KBM-7 (cell line): ENCODE results near the gene ABCA7.

Source experiments
- DNase-seq: peaks from one replicate; pipeline ENCODE4 v3.0.0-alpha.2; 2015
- in situ Hi-C: fragments of 300-500 bp; cut with MboI; formaldehyde crosslinking; loops from 2 replicates; pipeline ENCODE4 v1.14.3; 2020; ENCODE audit warnings: low sequenced_read_pairs, low pct_unique_long_range_greater_than_20kb, mixed read lengths

Gene ABCA7

DNA sequence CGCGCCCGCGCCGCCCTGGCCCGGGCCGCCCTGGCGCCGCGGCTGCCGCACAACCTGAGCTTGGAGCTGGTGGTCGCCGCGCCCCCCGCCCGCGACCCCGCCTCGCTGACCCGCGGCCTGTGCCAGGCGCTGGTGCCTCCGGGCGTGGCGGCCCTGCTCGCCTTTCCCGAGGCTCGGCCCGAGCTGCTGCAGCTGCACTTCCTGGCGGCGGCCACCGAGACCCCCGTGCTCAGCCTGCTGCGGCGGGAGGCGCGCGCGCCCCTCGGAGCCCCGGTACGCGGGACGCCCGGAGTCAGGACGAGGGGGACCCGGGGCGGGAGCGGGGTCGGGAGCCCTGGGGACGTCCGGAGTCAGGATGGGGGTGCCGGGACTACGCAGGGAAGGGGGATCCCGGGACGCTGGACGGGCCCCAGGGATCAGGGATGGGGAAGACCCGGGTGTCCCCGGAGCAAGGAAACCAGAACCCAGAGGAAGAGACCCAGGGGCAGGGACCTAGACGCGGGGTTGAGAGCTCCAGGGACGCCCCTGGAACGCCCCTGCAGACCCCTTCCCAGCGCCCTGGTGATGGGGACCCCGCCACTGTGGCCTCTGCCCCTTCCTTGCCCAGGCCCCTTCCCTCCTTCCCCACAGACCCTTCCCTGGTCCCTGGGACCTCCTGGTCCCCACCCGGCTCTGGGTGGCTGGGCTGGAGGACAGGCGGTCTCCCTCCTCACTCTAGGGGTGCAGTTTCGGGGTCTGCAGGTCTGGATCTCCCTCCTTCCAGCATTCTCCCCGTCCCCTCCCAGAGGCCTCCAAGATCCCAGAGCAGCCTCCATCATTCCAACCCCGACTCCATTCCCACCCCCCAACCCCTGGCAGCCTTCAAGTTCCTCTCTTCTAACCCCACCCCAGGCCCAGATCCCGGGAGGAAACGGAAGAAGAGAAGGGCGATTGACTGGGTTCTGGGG lies 39.0 kb upstream of the ABCA7 start:
- in situ Hi-C loops = no loop called here
- no peak for DNase-seq

DNA sequence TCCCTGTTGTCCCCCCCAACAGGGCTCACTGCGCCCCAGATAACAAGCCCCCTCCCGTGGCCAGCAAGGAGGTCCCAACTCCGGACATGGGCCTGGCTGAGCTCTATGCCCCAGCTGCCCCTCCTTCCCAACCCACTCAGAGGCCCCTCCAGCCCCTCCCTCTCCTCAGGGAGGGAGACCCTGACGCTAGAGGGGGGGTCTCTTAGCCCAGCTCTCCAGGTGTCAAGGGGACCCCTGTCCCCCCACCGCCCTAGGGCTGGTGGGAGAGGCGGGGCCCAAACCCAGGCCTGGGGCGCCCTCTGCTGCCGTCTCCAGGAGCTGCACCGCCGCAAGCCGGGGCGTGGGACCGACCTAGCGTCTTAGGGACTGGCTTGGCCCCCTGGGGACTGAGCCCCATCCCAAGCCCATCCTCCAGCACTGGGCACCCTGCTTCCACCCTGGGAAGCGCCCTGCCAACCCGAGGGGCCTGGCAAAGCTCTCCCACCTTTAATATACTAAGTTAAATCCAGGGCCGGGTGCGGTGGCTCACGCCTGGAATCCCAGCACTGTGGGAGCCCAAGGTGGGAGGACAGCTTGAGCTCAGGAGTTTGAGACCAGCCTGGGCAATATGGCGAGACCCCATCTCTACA lies 38.3 kb upstream of the ABCA7 start:
- DNase-seq = peak; percentile 62
- in situ Hi-C loops = no loop called here

DNA sequence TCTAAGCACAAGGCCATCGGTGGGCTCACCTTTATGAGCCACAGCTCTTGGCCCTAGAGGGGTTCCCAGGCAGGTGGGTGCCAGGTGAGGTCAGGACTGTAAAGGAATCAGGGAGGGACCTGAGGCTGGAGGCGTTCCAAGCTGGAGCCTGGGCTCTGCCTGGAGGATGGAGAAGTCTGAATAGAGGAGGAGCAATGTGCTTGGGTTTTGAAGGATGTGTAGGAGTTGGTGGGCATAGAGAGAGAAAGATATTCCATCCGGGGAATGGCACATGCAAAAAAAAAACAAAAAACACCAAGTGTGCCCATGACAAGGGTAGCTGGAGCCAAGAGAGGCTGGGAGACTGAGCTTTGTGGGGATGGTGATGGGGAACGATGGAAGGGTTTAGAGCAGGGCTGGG lies 37.3 kb upstream of the ABCA7 start:
- no peak for DNase-seq
- in situ Hi-C loops = no loop called here

DNA sequence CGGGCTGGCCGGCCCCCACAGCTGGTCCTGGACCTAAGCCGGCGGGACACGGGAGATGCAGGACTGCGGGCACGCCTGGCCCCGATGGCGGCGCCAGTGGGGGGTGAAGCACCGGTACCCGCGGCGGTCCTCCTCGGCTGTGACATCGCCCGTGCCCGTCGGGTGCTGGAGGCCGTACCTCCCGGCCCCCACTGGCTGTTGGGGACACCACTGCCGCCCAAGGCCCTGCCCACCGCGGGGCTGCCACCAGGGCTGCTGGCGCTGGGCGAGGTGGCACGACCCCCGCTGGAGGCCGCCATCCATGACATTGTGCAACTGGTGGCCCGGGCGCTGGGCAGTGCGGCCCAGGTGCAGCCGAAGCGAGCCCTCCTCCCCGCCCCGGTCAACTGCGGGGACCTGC lies 36.6 kb upstream of the ABCA7 start:
- no peak for DNase-seq
- in situ Hi-C loops = no loop called here

DNA sequence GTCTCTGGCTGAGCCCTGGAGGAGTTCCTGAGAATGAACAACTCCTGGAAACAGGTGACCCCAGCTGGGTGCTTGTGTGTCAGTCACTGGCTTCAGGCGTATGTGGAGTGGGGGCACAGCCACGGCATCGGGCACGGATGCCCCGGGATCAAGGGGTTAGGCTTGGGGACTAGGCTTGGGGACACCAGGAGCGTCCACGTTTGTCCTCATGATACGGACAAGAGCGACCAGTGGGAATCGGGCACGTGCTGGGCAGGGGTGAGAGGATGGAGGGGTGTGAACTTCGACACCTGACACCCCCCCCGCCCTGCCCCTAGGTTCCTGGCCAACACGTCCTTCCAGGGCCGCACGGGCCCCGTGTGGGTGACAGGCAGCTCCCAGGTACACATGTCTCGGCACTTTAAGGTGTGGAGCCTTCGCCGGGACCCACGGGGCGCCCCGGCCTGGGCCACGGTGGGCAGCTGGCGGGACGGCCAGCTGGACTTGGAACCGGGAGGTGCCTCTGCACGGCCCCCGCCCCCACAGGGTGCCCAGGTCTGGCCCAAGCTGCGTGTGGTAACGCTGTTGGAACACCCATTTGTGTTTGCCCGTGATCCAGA lies 35.6 kb upstream of the ABCA7 start:
- in situ Hi-C loops = no loop called here
- DNase-seq = no peak

DNA sequence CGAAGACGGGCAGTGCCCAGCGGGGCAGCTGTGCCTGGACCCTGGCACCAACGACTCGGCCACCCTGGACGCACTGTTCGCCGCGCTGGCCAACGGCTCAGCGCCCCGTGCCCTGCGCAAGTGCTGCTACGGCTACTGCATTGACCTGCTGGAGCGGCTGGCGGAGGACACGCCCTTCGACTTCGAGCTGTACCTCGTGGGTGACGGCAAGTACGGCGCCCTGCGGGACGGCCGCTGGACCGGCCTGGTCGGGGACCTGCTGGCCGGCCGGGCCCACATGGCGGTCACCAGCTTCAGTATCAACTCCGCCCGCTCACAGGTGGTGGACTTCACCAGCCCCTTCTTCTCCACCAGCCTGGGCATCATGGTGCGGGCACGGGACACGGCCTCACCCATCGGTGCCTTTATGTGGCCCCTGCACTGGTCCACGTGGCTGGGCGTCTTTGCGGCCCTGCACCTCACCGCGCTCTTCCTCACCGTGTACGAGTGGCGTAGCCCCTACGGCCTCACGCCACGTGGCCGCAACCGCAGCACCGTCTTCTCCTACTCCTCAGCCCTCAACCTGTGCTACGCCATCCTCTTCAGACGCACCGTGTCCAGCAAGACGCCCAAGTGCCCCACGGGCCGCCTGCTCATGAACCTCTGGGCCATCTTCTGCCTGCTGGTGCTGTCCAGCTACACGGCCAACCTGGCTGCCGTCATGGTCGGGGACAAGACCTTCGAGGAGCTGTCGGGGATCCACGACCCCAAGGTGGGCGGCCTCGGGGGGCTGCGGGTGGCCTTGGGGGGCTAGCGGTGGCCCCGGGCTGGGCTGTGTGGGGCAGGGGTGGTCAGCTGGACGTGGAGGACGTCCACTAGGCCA lies 34.9 kb upstream of the ABCA7 start:
- in situ Hi-C loops = no loop called here

DNA sequence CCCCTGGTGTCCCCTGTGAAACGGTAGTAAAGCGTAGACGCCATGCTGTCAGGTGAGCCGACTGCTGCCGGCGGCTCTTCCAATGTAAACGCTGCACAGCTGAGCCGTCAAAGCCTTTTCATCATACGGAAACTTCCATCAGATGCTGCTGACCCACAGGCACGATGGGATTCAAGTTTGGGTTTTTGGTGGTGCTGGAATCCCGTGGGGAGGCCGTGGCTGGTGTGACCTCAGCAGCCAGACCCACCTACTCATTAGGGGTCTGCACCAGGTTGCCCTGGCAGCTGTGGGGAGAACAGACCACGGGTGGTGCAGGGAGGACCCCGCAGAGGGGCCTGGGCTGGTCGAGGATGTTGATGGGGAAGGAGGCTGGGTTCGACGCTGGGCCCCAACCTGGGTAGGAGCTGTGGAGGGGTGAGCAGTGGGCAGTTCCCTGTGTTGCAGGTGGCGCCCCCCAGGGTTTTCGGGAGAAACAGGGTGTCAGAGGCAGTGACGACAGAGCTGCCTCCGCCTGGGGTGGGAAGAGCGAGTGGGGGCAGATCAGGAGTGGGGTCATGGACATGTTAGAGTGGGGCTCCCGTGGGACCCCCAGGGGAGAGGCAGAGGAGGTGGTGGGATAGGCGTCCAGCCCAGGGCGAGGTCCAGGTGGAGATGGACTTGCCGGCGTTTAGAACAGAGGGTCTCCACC lies 33.1 kb upstream of the ABCA7 start:
- in situ Hi-C loops = no loop called here

More for the DNA sequence above, 34.9 kb upstream of the ABCA7 start:
- DNase-seq = no peak

DNA sequence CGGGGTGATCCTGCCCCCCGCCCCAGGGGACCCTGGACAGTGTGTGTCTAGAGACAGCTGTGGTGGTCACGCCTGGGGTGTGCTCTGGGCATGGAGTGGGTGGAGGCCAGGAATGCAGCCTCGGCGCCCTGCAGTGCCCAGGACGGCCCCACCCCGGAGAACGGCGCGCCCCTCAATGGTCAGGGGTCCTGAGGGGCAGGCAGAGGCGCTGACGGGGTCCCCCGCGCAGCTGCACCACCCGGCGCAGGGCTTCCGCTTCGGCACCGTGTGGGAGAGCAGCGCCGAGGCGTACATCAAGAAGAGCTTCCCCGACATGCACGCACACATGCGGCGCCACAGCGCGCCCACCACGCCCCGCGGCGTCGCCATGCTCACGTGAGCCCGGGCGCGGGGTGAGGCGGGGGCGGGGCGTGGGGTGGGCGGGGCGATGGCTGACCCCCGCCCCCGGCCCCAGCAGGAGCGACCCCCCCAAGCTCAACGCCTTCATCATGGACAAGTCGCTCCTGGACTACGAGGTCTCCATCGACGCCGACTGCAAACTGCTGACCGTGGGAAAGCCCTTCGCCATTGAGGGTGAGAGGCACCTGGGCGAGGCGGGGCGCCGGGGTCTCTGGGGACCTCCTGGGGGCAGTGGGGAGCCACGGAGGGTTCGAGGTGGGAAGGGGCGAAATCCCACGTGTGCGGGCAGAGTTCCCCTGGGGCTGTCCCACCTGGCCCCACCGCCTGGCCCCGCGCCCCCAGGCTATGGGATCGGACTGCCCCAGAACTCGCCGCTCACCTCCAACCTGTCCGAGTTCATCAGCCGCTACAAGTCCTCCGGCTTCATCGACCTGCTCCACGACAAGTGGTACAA lies 32.3 kb upstream of the ABCA7 start:
- in situ Hi-C loops = no loop called here

More for the DNA sequence above, 33.1 kb upstream of the ABCA7 start:
- no peak for DNase-seq

DNA sequence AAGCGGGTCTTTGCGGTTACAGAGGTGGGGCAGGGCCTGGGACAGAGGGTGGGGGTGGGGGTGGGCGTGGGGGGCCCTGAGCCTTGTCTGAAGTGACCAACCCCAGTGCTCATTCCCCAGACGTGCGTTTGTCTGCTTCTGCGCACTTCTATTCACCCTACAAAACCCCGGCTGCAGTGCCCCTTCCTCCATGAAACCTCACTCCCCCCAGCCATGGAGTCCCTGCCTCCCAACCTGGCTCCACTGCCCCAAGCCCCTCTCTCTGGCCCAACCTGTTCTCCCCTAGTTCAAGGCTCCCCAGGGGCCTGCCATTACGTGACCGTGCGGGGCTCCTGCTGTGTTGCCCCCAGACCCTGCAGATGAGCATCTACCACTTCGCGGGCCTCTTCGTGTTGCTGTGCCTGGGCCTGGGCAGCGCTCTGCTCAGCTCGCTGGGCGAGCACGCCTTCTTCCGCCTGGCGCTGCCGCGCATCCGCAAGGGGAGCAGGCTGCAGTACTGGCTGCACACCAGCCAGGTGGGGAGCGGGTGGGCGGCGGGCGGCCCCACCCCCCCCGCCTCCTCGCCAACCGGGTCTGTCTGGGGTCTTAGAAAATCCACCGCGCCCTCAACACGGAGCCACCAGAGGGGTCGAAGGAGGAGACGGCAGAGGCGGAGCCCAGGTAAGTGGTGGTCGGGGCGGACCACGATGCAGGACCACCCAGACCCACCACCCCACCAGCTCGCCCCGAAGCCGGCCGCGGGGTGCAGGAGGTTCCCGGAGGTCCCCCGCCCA lies 31.5 kb upstream of the ABCA7 start:
- in situ Hi-C loops = no loop called here
- no peak for DNase-seq

More for the DNA sequence above, 32.3 kb upstream of the ABCA7 start:
- DNase-seq = no peak

DNA sequence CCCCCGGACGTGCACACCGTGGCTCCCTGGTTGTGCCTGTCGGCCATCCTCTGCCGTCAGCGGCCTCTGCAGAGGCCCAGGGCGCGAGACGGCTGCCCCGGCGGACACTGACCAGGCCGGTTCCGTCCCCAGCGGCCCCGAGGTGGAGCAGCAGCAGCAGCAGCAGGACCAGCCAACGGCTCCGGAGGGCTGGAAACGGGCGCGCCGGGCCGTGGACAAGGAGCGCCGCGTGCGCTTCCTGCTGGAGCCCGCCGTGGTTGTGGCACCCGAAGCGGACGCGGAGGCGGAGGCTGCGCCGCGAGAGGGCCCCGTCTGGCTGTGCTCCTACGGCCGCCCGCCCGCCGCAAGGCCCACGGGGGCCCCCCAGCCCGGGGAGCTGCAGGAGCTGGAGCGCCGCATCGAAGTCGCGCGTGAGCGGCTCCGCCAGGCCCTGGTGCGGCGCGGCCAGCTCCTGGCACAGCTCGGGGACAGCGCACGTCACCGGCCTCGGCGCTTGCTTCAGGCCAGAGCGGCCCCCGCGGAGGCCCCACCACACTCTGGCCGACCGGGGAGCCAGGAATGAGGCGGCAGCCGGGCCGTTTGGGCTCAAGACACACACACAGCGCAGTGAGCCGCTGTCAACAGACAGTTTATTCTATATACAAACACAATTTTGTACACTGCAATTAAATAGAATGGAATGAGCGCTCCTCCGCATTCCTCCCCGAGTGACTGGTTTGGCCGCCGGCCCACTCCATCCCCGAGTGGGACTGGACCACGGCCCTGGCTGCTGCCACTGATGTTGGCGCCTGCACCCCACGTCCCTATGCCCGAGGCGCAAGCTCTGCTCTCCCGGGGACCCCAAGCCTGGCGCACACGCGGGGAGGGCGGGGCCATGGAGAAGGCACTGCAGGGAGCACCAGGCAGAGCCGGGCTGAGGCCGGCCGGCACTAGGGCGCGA lies 30.6 kb upstream of the ABCA7 start:
- in situ Hi-C loops = no loop called here
- no peak for DNase-seq

DNA sequence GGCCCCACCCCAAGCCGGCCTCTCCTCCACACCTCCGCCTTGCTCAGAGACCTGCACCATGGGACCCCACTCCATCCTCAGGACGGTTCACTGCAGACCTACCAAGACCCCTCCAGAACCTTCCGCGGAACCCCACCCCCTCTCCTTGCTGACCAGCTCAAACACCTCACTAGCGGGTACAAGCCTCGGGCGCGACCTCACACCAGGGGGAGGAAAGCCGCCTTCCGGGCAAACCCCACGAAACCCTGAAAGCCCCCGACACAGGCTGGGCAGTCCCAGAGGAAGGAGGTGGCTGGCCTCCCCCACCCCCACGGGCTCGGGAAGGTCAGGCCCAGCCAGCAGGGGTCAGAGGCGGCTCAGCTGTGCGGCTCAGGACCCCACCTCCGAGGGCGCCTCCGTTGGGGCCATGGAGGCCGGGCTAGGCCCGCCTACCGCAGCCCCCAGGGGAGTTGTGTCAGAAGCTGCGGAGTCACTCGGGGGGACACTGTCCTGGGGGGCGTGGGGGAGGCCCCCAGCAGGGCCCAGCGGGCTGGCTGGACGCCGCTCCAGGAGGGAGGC lies 29.8 kb upstream of the ABCA7 start:
- no peak for DNase-seq
- in situ Hi-C loops = no loop called here

DNA sequence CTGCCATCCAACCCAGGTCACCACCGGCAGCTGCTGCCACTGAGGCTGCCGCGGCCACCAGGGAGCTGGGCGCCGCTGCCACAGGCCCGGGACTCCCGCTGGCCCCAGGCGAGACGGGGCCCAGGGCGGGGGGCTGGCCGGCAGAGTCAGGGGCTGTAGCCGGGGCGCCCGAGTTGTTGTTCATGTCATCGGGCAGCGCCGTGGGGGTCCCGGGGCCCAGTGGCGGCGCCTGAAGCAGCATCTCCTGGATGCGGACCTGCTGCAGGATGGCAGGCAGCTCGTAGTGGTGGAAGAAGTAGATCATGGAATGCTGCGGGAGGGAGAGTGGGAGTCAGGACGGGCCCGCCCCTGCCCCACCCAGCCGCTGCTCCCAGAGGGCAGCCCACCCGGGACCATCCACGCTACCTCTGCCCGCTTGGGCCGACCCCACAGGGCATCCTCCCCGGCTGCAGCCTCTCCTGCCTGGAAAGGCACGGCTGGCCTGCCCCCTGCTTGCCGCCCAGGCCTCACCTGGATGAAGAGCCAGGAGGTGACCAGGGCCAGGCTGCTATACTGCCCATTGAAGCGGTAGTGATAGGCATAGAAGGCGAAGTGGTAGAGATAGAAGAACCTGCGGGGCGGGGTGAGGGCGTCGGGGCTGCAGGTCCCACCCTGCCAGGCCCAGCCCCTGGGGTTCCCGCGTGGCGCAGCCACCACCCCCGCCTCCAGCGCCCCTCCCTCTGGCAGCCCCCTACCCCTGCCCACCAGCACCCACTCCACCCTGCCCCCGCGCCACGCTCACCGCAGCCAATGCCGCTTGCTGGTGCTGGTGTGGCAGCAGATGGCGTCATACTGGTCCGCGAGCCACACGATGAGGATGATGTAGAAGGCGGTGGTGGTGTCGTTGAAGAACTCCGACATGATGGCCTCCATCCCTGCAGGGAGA lies 29.1 kb upstream of the ABCA7 start:
- DNase-seq = no peak
- in situ Hi-C loops = no loop called here

DNA sequence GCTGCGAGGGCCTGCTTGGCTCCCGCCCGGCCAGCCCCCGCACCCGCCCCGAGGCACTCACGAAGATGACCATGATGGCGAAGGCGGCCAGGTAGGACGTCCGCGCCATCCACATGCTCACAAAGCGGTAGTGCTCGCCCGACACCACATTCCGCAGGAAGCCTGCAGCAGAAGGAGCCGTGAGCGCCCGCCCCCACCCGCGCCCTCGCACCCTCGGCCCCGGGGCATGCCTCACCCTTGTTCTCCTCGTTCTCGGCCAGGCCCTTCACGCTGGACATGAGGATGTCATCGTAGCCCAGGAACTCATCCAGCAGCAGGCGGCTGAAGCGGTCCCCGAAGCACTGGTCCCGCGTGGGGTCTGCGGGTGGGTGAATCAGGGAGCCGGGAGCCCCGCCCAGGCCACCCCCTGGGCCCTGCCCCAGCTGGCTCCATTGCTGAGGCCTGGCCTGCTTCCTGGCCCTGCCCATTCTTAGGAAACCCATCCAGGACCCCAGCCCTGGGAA lies 28.0 kb upstream of the ABCA7 start:
- no peak for DNase-seq
- in situ Hi-C loops = no loop called here

DNA sequence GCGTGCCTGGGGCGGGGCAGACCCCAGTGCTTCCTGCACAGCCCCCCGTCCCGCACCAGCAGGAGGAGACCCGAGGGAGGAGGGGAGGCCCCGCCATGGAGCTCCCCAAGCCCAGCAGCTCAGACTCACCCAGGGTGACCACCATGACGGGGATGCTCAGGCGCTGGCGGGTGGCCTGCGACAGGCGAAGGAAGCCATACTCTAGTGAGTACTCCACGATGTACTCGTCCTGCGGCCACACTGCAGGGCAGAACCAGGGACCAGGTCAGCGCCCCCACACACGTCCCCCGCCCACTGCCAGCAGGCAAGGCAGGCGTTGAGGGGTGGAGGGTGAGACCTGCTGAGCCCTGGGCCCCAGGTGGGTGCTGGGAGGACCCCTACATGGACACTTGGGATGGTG lies 27.6 kb upstream of the ABCA7 start:
- in situ Hi-C loops = no loop called here
- DNase-seq = no peak

DNA sequence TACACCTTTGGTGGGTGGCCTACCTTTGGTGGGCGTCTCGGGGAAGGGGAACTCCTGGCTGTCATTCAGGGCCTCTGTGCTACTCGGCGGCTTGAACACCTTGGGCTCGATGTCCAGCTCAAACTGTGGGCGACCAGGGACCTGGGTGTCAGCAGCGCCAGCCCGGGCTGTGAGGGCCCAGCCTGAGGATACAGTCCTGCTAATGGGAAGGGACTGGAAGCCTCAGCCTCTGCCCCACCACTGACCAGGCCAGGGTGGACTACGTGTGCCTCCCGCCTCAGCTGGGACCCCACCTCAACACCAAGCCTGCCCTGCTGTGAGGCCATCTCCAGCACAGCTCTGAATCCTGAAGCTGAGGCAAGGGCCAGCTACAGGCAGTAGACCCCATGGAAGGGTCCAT lies 26.7 kb upstream of the ABCA7 start:
- in situ Hi-C loops = no loop called here
- no peak for DNase-seq
